Mesendoderm (in vitro differentiated cells): Measurements from ENCODE around the gene RMDN2. TPM values are rescaled to one million over a fixed set of nuclear protein-coding genes. Genes with fewer than 3 reads are reported as not detected.
A peak's percentile ranks its signal among the peaks of the same experiment; 100 is the strongest.

Experiments used
- DNase-seq: peaks from one replicate; pipeline ENCODE4 v3.0.0; 2013
- H2AK5ac ChIP-seq: 2 replicates; pipeline ENCODE4 v1.6.1; 2013; ENCODE audit warnings: low read length, inconsistent platforms
- H2BK120ac ChIP-seq: 2 replicates; pipeline ENCODE4 v1.6.1; 2013; ENCODE audit warnings: low read depth, mild to moderate bottlenecking, low read length, moderate library complexity, mixed read lengths
- H2BK15ac ChIP-seq: replicated peaks from 2 replicates; pipeline ENCODE4 v1.6.1; 2013; ENCODE audit warnings: low read depth, mild to moderate bottlenecking, moderate library complexity
- H2BK5ac ChIP-seq: 2 replicates; pipeline ENCODE4 v1.6.1; 2013; ENCODE audit warnings: low read length, inconsistent platforms
- H3K18ac ChIP-seq: 2 replicates; pipeline ENCODE4 v1.6.1; 2013; ENCODE audit warnings: mild to moderate bottlenecking, low read length, mixed read lengths
- H3K23ac ChIP-seq: one replicate; pipeline ENCODE4 v1.6.1; 2013; ENCODE audit warnings: low read length
- H3K27ac ChIP-seq: 2 replicates; pipeline ENCODE4 v1.5.1; 2013; ENCODE audit warnings: low read depth, mild to moderate bottlenecking, inconsistent platforms, low read length, moderate library complexity
- H3K27me3 ChIP-seq: 2 replicates; pipeline ENCODE4 v1.6.1; 2013; ENCODE audit warnings: low read length, control low read depth, mild to moderate bottlenecking, inconsistent platforms; ENCODE audit not compliant: insufficient read depth, poor library complexity
- H3K36me3 ChIP-seq: 2 replicates; pipeline ENCODE4 v1.6.1; 2013; ENCODE audit warnings: low read length, inconsistent platforms; ENCODE audit not compliant: control insufficient read depth, insufficient read depth
- H3K4ac ChIP-seq: one replicate; pipeline ENCODE4 v1.6.1; 2013; ENCODE audit warnings: low read depth, mild to moderate bottlenecking, low read length, moderate library complexity
- H3K4me1 ChIP-seq: 2 replicates; pipeline ENCODE4 v1.6.1; 2013; ENCODE audit warnings: low read depth, low read length, inconsistent platforms; ENCODE audit not compliant: control insufficient read depth
- H3K4me2 ChIP-seq: 2 replicates; pipeline ENCODE4 v1.6.1; 2013; ENCODE audit warnings: low read length
- H3K4me3 ChIP-seq: 2 replicates; pipeline ENCODE4 v1.5.1; 2013; ENCODE audit warnings: mild to moderate bottlenecking, low read length
- H3K56ac ChIP-seq: one replicate; pipeline ENCODE4 v1.6.1; 2013; ENCODE audit warnings: low read length
- H3K79me1 ChIP-seq: 2 replicates; pipeline ENCODE4 v1.6.1; 2013; ENCODE audit warnings: low read length, inconsistent platforms
- H3K79me2 ChIP-seq: 2 replicates; pipeline ENCODE4 v1.6.1; 2013; ENCODE audit warnings: mild to moderate bottlenecking, low read length; ENCODE audit not compliant: control insufficient read depth, insufficient read depth
- H3K9ac ChIP-seq: 2 replicates; pipeline ENCODE4 v1.6.1; 2013; ENCODE audit warnings: low read length, inconsistent platforms
- H4K5ac ChIP-seq: one replicate; pipeline ENCODE4 v1.6.1; 2013; ENCODE audit warnings: low read length
- H4K8ac ChIP-seq: one replicate; pipeline ENCODE4 v1.6.1; 2013; ENCODE audit warnings: low read depth, mild to moderate bottlenecking, control low read depth, low read length, moderate library complexity
- WGBS: extraction: QIAGEN DNeasy Blood & Tissue Kit; methylation state at CpG from one replicate; pipeline ENCODE4 v1.1.7; 2013; ENCODE audit warnings: low lambda C conversion rate, missing lambda C conversion rate; ENCODE audit not compliant: insufficient coverage; ENCODE audit errors: extremely low coverage; 5-methylcytosine and 5-hydroxymethylcytosine counted together
- polyA plus RNA-seq, 2 experiments: library from polyadenylated mRNA; stranded (reverse); fragments of 200-250 nt; gene quantifications; one replicate each; pipeline ENCODE4 v1.2.3, GENCODE V29; 2013

The RMDN2 gene
- polyA plus RNA-seq (2013, experiment 1 of 2), result 2.5 TPM
- 2.7 TPM for polyA plus RNA-seq (2013, experiment 2 of 2)

DNA sequence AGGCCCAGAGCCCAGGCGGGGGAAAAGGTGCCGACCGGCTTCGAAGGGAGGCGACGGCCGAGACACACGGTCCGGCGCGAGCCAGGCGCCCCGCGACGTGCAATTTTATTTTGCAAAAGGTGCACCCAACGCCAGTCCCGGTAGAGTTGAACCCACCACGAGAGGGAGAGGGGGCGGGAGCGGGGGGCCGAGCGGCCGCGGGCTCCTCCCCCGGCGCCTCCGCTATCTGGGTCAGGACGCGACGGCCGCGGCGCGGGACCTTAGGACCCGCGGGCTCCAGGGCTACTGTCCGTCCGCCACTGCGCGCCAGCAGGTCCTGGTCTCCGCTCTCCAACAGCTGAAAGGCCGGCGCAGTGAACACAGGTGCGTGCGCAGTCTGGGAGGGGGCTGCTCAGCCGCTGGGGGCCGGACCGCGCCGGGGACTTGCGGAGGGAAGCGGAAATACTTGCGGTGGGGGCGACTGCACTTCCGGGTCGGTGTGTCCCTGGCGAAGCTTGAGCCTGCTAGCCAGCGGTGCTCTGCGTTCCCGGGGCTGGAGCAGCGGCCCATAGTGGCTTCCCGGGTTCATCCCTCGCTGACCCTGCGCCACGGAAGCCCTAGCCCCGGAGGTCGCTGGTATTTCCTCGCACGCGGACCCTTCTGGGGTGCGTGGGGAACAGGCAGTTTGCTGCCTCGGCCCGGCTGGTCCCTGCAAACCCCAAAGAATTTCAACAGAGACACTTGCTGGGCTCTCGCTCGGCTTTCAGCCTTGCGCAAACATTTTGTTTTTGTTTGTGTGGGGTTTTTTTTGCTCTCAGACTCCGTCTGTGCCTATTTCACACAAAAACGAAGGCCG, at the start of gene RMDN2:
TSS of gene RMDN2 (plus strand) at position 225 of the 835 bp plus-strand sequence. CDS start 3,991 bp downstream, outside the sequence.
- WGBS, result no CpG with 5 or more reads among the region's 79 CpGs

DNA sequence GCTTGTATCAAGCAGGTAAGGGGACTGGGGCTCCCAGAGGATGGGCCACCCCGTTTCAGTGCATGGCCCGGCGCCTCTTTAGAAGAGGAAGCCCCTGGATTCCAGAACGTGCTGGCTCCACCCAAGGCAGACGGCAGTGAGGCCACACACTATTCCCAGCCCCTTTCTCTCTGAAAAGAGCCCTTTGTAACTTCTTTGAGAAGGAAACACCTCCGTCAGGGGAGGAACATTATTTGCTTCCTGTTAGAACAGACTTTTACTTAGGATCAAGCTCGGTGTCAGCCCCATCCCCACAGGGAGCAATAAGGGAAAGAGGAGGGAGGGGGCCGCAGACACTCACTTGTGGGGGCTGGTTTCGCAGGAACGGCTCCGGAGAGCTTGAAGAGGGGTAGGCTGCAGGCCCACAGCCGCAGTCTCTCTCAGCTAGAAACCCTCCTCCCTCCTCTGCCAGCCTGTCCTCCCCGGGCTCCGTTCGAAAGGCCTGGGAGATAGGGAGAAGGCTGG, 49.6 kb upstream of the RMDN2 start:
- H3K4ac ChIP-seq, result no peak overlapping the region
- H3K56ac ChIP-seq, result peak overlapping the region; percentile 9
- no peaks in the 10 kb centered on the region for H3K79me1 ChIP-seq
- H3K23ac ChIP-seq, result no peak overlapping the region
- H3K4me3 ChIP-seq, result no peak overlapping the region
- H3K18ac ChIP-seq, result peak overlapping the region; percentile 3
- no peak overlapping the region for H2BK15ac ChIP-seq
- H2BK120ac ChIP-seq, result no peak overlapping the region
- peak overlapping the region; percentile 4 for H3K9ac ChIP-seq
- H3K4me2 ChIP-seq, result no peak overlapping the region
- H3K36me3 ChIP-seq, result no peaks in the 10 kb centered on the region
- WGBS, result no CpG with 5 or more reads among the region's 15 CpGs
- no peaks in the 10 kb centered on the region for H3K79me2 ChIP-seq
- no peak overlapping the region for H2AK5ac ChIP-seq
- no peak overlapping the region for H4K8ac ChIP-seq
- no peak overlapping the region for H3K27ac ChIP-seq
- H2BK5ac ChIP-seq, result no peak overlapping the region
- H4K5ac ChIP-seq, result no peak overlapping the region
- H3K4me1 ChIP-seq, result peaks cover 4% of the 10 kb centered on the region
- peak; percentile 39 for DNase-seq
- no peaks in the 10 kb centered on the region for H3K27me3 ChIP-seq

More for the DNA sequence above, at the start of gene RMDN2:
- H4K8ac ChIP-seq, result peak within 1 kb of the TSS; percentile 81
- no peaks in the 10 kb centered on the region for H3K27me3 ChIP-seq
- no peak within 1 kb of the TSS for H3K23ac ChIP-seq
- no peak within 1 kb of the TSS for H2BK15ac ChIP-seq
- peak within 1 kb of the TSS; percentile 94 for H3K27ac ChIP-seq
- H3K4ac ChIP-seq, result peak within 1 kb of the TSS; percentile 73
- peak within 1 kb of the TSS; percentile 69 for H3K4me3 ChIP-seq
- peak within 1 kb of the TSS; percentile 78 for H3K18ac ChIP-seq
- H3K36me3 ChIP-seq, result no peaks in the 10 kb centered on the region
- no peaks in the 10 kb centered on the region for H3K79me1 ChIP-seq
- H4K5ac ChIP-seq, result no peak within 1 kb of the TSS
- no peaks in the 10 kb centered on the region for H3K79me2 ChIP-seq
- H2BK5ac ChIP-seq, result no peak within 1 kb of the TSS
- peak within 1 kb of the TSS; percentile 94 for H3K56ac ChIP-seq
- H3K4me2 ChIP-seq, result peak within 1 kb of the TSS; percentile 98
- no peaks in the 10 kb centered on the region for H3K4me1 ChIP-seq
- H2BK120ac ChIP-seq, result no peak within 1 kb of the TSS
- DNase-seq, result peak; percentile 98
- H3K9ac ChIP-seq, result peak within 1 kb of the TSS; percentile 87
- no peak within 1 kb of the TSS for H2AK5ac ChIP-seq

DNA sequence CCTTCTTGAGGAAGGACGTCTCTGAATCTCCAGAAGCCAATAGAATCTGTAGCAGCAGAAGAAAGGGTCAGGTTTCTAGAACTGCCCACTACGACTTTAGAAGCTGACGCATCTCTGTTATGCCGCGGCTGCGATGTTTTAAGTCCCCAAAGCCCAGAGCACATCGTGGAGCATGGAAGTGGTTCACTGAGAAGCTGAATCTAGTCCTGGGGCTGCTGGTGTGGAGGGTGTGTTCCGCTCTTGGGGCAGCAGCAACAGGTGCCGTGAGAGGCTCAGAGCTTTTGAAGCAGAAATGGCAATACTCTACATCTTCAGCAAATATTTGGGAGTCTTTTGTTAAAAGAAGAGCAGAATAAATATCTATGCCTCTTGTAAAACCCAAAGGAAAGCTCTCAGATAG, 48.9 kb upstream of the RMDN2 start:
- Histone ChIP-seq H4K8ac (no peak overlapping the region), H3K79me2 (no peaks in the 10 kb centered on the region), H3K56ac (no peak overlapping the region), H3K27me3 (no peaks in the 10 kb centered on the region), H3K79me1 (no peaks in the 10 kb centered on the region), H3K4me2 (no peak overlapping the region), H2BK5ac (no peak overlapping the region), H3K23ac (no peak overlapping the region), H3K4me1 (peaks cover 4% of the 10 kb centered on the region), H2AK5ac (no peak overlapping the region), H3K9ac (no peak overlapping the region), H2BK120ac (no peak overlapping the region), H3K18ac (no peak overlapping the region), H2BK15ac (no peak overlapping the region), H4K5ac (no peak overlapping the region), H3K27ac (no peak overlapping the region), H3K4ac (no peak overlapping the region), H3K4me3 (no peak overlapping the region), H3K36me3 (no peaks in the 10 kb centered on the region)
- DNase-seq, result no peak
- no CpG with 5 or more reads among the region's 9 CpGs for WGBS

DNA sequence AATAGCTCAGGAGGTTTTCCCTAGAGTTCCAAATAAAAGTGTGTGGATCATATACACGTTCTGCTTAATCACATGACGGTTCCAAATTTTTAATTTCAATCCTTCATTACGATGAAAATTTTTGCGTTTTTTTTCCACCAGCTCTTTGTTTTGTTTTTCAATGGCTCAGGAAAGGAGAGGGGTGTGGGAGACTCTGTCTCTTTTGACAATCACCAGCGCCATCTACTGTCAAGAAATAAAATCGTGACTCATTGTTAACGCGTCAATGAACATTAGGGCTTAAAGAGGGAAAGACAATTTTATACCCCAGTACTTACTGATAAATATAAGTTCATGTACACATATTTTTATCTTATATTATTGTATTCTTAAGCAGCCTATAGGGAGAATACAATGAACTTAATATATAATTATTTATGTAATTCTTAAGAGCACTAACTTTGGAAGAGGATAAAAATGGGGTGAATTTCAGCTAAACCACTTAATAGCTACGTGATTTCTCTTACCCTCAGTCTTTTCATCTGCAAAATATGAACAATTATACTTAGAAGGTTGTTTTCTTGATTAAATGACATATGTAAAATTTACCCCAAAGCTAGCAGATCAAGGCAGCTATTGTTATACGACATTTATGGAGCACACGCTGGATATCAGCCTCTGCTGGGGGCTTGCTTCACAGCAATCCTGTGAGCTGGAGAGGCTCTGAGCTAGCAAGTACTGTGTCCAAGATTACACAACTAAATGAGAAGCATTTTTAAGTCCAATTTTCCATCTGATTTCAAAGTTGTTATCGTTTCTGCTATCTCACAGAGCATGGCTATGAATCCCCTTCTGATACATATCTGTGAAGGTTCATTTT, 47.4 kb upstream of the RMDN2 start:
- H3K23ac ChIP-seq, result no peak overlapping the region
- no peaks in the 10 kb centered on the region for H3K79me1 ChIP-seq
- no peak overlapping the region for H3K4ac ChIP-seq
- H3K36me3 ChIP-seq, result no peaks in the 10 kb centered on the region
- H3K4me2 ChIP-seq, result no peak overlapping the region
- no peak overlapping the region for H4K5ac ChIP-seq
- no peaks in the 10 kb centered on the region for H3K79me2 ChIP-seq
- H3K18ac ChIP-seq, result no peak overlapping the region
- H2BK5ac ChIP-seq, result no peak overlapping the region
- H2BK120ac ChIP-seq, result no peak overlapping the region
- no CpG with 5 or more reads among the region's 12 CpGs for WGBS
- H2BK15ac ChIP-seq, result no peak overlapping the region
- no peak overlapping the region for H3K4me3 ChIP-seq
- no peak overlapping the region for H3K9ac ChIP-seq
- no peaks in the 10 kb centered on the region for H3K27me3 ChIP-seq
- peak; percentile 68 for DNase-seq
- no peak overlapping the region for H2AK5ac ChIP-seq
- H3K56ac ChIP-seq, result no peak overlapping the region
- no peak overlapping the region for H4K8ac ChIP-seq
- H3K4me1 ChIP-seq, result peaks cover 4% of the 10 kb centered on the region
- H3K27ac ChIP-seq, result no peak overlapping the region

DNA sequence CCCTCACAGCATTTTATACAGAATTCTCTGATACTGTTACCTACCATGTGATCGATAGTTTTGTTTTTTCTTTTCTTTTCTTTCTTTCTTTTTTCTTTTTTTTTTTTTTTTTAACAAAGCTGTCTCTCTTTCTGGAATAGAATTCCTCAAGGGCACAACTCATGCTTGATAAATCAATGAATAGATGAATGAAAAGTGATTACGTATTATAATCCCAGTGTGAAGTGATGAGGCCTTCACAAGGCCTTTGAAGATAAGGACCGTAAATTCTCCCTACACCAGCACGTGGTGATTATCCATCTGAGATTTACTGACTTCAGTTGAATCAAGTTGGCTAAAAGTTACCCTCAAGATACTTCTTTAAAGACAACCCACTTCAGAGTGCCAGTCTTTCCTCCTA, 46.6 kb upstream of the RMDN2 start:
- H3K18ac ChIP-seq, result no peak overlapping the region
- no peak overlapping the region for H3K4ac ChIP-seq
- H3K56ac ChIP-seq, result no peak overlapping the region
- no peak overlapping the region for H3K4me2 ChIP-seq
- no peak overlapping the region for H3K4me3 ChIP-seq
- no peak overlapping the region for H3K27ac ChIP-seq
- peaks cover 4% of the 10 kb centered on the region for H3K4me1 ChIP-seq
- no peak for DNase-seq
- H3K27me3 ChIP-seq, result no peaks in the 10 kb centered on the region
- H3K79me2 ChIP-seq, result no peaks in the 10 kb centered on the region
- no peak overlapping the region for H4K8ac ChIP-seq
- H4K5ac ChIP-seq, result no peak overlapping the region
- H3K23ac ChIP-seq, result no peak overlapping the region
- H2BK15ac ChIP-seq, result no peak overlapping the region
- H3K36me3 ChIP-seq, result no peaks in the 10 kb centered on the region
- WGBS, result no CpG with 5 or more reads among the region's 4 CpGs
- H2AK5ac ChIP-seq, result no peak overlapping the region
- no peak overlapping the region for H2BK5ac ChIP-seq
- no peak overlapping the region for H2BK120ac ChIP-seq
- no peaks in the 10 kb centered on the region for H3K79me1 ChIP-seq
- H3K9ac ChIP-seq, result no peak overlapping the region
